HepG2 (cell line): Measurements from ENCODE around the gene MNT. TPM values are rescaled to one million over a fixed set of nuclear protein-coding genes. Genes with fewer than 3 reads are reported as not detected.

Experiments
- BORCS8-MEF2B ChIP-seq: sonication (generic); formaldehyde crosslinking; IDR thresholded peaks from 2 replicates; pipeline ENCODE4 v1.8.0; 2022; ENCODE audit warnings: mild to moderate bottlenecking, missing genetic modification reagents
- HCFC1 ChIP-seq: fragments of 150-350 bp; IDR thresholded peaks from 2 replicates; pipeline ENCODE4 v1.6.1; 2014; ENCODE audit warnings: low read depth, low read length
- HOXA9 ChIP-seq: sonication (generic); formaldehyde crosslinking; IDR thresholded peaks from 2 replicates; pipeline ENCODE4 v1.8.1; 2022; ENCODE audit warnings: missing genetic modification reagents, mild to moderate bottlenecking, moderate library complexity, borderline replicate concordance
- KMT2B ChIP-seq: IDR thresholded peaks from 2 replicates; pipeline ENCODE4 v1.6.1; 2016; ENCODE audit warnings: missing genetic modification reagents, missing compliant biosample characterization
- LRRFIP1 ChIP-seq: sonication (generic); formaldehyde crosslinking; conservative IDR thresholded peaks from 2 replicates; pipeline ENCODE4 v1.4.0; 2020; ENCODE audit warnings: missing genetic modification reagents
- MAFG ChIP-seq: sonication (generic); formaldehyde crosslinking; IDR thresholded peaks from 2 replicates; pipeline ENCODE4 v1.5.1; 2020; ENCODE audit warnings: mild to moderate bottlenecking, missing genetic modification reagents
- MAX ChIP-seq: IDR thresholded peaks from 2 replicates; pipeline ENCODE4 v1.6.1; 2012; ENCODE audit warnings: inconsistent platforms
- MEIS2 ChIP-seq: sonication (generic); formaldehyde crosslinking; IDR thresholded peaks from 2 replicates; pipeline ENCODE4 v1.9.0; 2021; ENCODE audit warnings: mild to moderate bottlenecking, missing genetic modification reagents
- PLSCR1 ChIP-seq: sonication (generic); formaldehyde crosslinking; IDR thresholded peaks from 2 replicates; pipeline ENCODE4 v1.5.0; 2020; ENCODE audit warnings: missing genetic modification reagents, mild to moderate bottlenecking, borderline replicate concordance
- POLR2AphosphoS2 ChIP-seq: IDR thresholded peaks from 2 replicates; pipeline ENCODE4 v1.6.1; 2011; ENCODE audit warnings: low read depth, low read length, improper control_type of control experiment
- SRSF9 ChIP-seq: fragments of 200-400 bp; formaldehyde crosslinking; IDR thresholded peaks from 2 replicates; pipeline ENCODE4 v1.6.1; 2018; ENCODE audit warnings: borderline replicate concordance, mild to moderate bottlenecking, low read depth, low read length; ENCODE audit not compliant: insufficient read depth, poor library complexity, severe bottlenecking
- TOPORS ChIP-seq: sonication (generic); formaldehyde crosslinking; IDR thresholded peaks from 2 replicates; pipeline ENCODE4 v1.8.0; 2023; ENCODE audit warnings: mild to moderate bottlenecking, missing genetic modification reagents
- ZBTB14 ChIP-seq: sonication (generic); formaldehyde crosslinking; IDR thresholded peaks from 2 replicates; pipeline ENCODE4 v1.4.0; 2020; ENCODE audit warnings: missing genetic modification reagents
- ZBTB25 ChIP-seq: IDR thresholded peaks from 2 replicates; pipeline ENCODE4 v1.6.1; 2018; ENCODE audit warnings: missing genetic modification reagents
- ZHX1 ChIP-seq: sonication (generic); formaldehyde crosslinking; IDR thresholded peaks from 2 replicates; pipeline ENCODE4 v1.8.1; 2022; ENCODE audit warnings: low read depth, mild to moderate bottlenecking, missing genetic modification reagents
- ZNF256 ChIP-seq: sonication (generic); formaldehyde crosslinking; conservative IDR thresholded peaks from 2 replicates; pipeline ENCODE4 v1.4.0; 2020; ENCODE audit warnings: missing genetic modification reagents
- ZNF343 ChIP-seq: sonication (generic); formaldehyde crosslinking; IDR thresholded peaks from 2 replicates; pipeline ENCODE4 v1.4.0; 2020; ENCODE audit warnings: mild to moderate bottlenecking, missing genetic modification reagents
- ZNF549 ChIP-seq: sonication (generic); formaldehyde crosslinking; IDR thresholded peaks from 2 replicates; pipeline ENCODE4 v1.5.0; 2020; ENCODE audit warnings: missing genetic modification reagents
- ZNF670 ChIP-seq: sonication (generic); formaldehyde crosslinking; IDR thresholded peaks from 2 replicates; pipeline ENCODE4 v1.8.0; 2022; ENCODE audit warnings: mild to moderate bottlenecking, missing genetic modification reagents, borderline replicate concordance
- ZNF775 ChIP-seq: sonication (generic); formaldehyde crosslinking; IDR thresholded peaks from 2 replicates; pipeline ENCODE4 v1.4.0; 2020; ENCODE audit warnings: missing genetic modification reagents, mild to moderate bottlenecking, moderate library complexity, borderline replicate concordance
- polyA plus RNA-seq, 8 experiments: library from polyadenylated mRNA; depleted of rRNA in 3 of 8; stranded (reverse) in 7 of 8; unstranded in 1 of 8; fragments of >200 nt; fragmentation: Illumina TruSeq in 4 of 8; extraction: Trizol in 4 of 8; gene quantifications; 2 replicates each; pipeline versions ENCODE4 v1.2.1 to v1.2.3, GENCODE V29; 2011 to 2016; ENCODE audit warnings: low read depth in 4 of 8, missing spikeins in 1 of 8, mixed read lengths in 1 of 8; ENCODE audit not compliant: insufficient read depth in 1 of 8
- total RNA-seq, 5 experiments: library from RNA; depleted of rRNA; stranded (reverse); fragments of >200 nt; fragmentation: Illumina TruSeq; extraction: Trizol; gene quantifications; 2 replicates each; pipeline ENCODE4 v1.2.3, GENCODE V29; 2016; ENCODE audit warnings: low read depth in 1 of 5

The MNT gene
- total and polyA plus RNA-seq, 2 of the 13 experiments (the other 11 are each of a cell fraction or from before 2014, with no cell fraction given) = 2.1 to 3.5 TPM

- TF ChIP-seq HCFC1 = no peak
- no peak for TF ChIP-seq SRSF9
- TF ChIP-seq POLR2AphosphoS2 = 0 out of 2 replicates have a peak, but pooled peaks have one; percentile 2
- no peak for TF ChIP-seq ZNF343 (CRISPR knock-in tag)
- no peak for TF ChIP-seq MAFG
- no peak for TF ChIP-seq ZNF256 (CRISPR knock-in tag)
- TF ChIP-seq PLSCR1 (CRISPR knock-in tag) = no peak
- no peak for TF ChIP-seq LRRFIP1 (CRISPR knock-in tag)
- TF ChIP-seq ZNF775 (CRISPR knock-in tag) = no peak
- peak; percentile 71 for TF ChIP-seq ZBTB25 (CRISPR knock-in tag)
- TF ChIP-seq ZNF549 = no peak
- peak; percentile 52 for TF ChIP-seq BORCS8-MEF2B
- TF ChIP-seq ZBTB14 (CRISPR knock-in tag) = peak; percentile 63
- peak; percentile 76; the same call in 1 of the 2 replicates for TF ChIP-seq MEIS2 (CRISPR knock-in tag)
- TF ChIP-seq ZHX1 = peak; percentile 77; the same call in 1 of the 2 replicates
- 0 out of 2 replicates have a peak, but pooled peaks have one; percentile 30 for TF ChIP-seq TOPORS (CRISPR knock-in tag)
- 0 out of 2 replicates have a peak, but pooled peaks have one; percentile 42 for TF ChIP-seq KMT2B (CRISPR knock-in tag)
- TF ChIP-seq HOXA9 = no peak
- TF ChIP-seq MAX = peak; percentile 98
- TF ChIP-seq ZNF670 (CRISPR knock-in tag) = no peak
These were observed 1.0 kb downstream of the MNT start (continued) for GRCh38 chr17:2399572-2400473.
